ENCODE data around the gene NFIX.
"Not testable (repeated sequence)": the region's sequence is repeated elsewhere in the genome, so short reads cannot be mapped to it uniquely, and the experiment has no call there.

NFIX gene

GRCh38 chr19:12967907-12968306 is 27.4 kb upstream of the NFIX start:
- no peak overlapping the region for H3K9ac ChIP-seq (ENCODE audit: low read length)
- DNase-seq (ENCODE audit: low read depth), result no peak
- H3K9me3 ChIP-seq (ENCODE audit: control insufficient read depth, low read length), result no peaks in the 10 kb centered on the region
- H3K36me3 ChIP-seq (ENCODE audit: control insufficient read depth, insufficient read depth, low read length, severe bottlenecking), result no peaks in the 10 kb centered on the region
- no peak overlapping the region for H3K4me3 ChIP-seq (ENCODE audit: low read length)
- H3K4me1 ChIP-seq (ENCODE audit: control insufficient read depth, insufficient read depth, low read length), result peaks cover 12% of the 10 kb centered on the region
- H3K27me3 ChIP-seq (replicated peaks; ENCODE audit: control insufficient read depth, insufficient read depth, low read length), result no peaks in the 10 kb centered on the region

DNA sequence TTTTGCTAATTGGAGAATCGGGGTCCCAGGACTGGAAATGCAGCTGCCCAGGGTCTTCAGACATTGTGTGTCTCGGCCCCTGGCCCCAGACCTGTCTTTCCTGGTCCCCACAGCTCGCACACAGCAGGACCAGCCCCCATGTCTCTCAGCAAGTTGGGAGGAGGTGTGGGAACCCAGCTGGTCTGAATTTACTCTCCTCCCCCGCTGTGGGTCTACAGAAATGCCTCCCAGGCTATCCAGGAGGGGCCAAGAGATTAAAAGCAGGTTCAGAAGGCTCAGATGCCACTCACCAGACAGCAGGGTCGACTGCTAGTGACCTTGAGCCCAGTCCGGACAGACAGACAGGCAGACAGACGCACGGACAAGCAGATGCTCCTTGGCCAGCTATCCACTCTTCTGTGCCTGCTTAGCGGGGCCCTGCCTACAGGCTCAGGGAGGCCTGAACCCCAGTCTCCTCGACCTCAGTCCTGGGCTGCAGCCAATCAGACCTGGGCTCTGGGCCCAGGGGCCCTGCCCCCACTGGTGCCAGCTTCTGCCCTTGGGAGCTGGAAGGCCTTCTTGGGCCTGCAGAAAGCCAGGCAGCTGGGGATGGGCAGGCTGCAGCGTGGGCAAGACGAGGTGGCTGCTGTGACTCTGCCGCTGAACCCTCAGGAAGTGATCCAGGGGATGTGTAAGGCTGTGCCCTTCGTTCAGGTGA is 25.8 kb upstream of the NFIX start, which contains the start of gene DAND5:
TSS of gene DAND5 (plus strand) at position 285 of the 697 bp plus-strand sequence. CDS start at position 370, 85 bp downstream.
- H3K4me1 ChIP-seq (ENCODE audit: control insufficient read depth, insufficient read depth, low read length), result peaks cover 12% of the 10 kb centered on the region
- no peak within 1 kb of the TSS for H3K4me3 ChIP-seq (ENCODE audit: low read length)
- DNase-seq (ENCODE audit: low read depth), result no peak
- H3K27me3 ChIP-seq (replicated peaks; ENCODE audit: control insufficient read depth, insufficient read depth, low read length), result no peaks in the 10 kb centered on the region
- no peaks in the 10 kb centered on the region for H3K36me3 ChIP-seq (ENCODE audit: control insufficient read depth, insufficient read depth, low read length, severe bottlenecking)
- H3K9me3 ChIP-seq (ENCODE audit: control insufficient read depth, low read length), result no peaks in the 10 kb centered on the region
- peak within 1 kb of the TSS; percentile 7 for H3K9ac ChIP-seq (ENCODE audit: low read length)

DNA sequence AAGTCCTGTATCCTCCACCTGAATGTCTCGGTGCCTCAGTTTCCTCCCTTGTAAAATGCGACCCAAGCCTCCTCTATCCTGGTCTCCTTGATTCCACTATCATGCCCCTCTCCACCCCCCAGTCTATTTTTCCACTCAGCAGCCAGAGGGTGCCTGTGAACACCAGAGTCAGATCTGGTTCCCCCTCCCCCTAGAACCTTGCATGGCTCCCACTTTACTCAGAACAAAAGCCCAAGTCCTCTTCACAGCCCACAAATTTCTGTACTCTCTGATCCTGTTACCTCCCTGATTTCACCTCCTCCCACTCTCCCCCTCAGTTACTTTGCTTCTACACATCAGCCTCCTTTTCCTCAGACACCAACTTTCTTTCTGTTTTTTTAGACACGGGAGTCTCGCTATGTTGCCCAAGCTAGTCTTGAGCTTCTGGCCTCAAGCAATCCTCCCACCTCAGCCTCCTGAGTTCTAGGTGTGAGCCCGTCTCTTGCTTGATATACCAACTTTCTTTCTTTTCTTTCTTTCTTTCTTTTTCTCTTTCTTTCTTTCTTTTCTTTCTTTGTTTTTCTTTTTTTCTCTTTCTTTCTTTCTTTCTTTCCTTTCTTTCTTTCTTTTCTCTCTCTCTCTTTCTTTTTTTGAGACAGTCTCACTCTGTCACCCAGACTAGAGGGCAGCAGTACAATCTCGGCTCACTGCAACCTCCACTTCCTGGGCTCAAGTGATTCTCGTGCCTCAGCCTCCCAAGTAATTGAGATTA is 25.0 kb upstream of the NFIX start:
- Histone ChIP-seq H3K4me1 (ENCODE audit: control insufficient read depth, insufficient read depth, low read length) (peaks cover 8% of the 10 kb centered on the region), H3K9me3 (ENCODE audit: control insufficient read depth, low read length) (no peaks in the 10 kb centered on the region), H3K27me3 (replicated peaks; ENCODE audit: control insufficient read depth, insufficient read depth, low read length) (no peaks in the 10 kb centered on the region), H3K9ac (ENCODE audit: low read length) (no peak overlapping the region), H3K36me3 (ENCODE audit: control insufficient read depth, insufficient read depth, low read length, severe bottlenecking) (no peaks in the 10 kb centered on the region), H3K4me3 (ENCODE audit: low read length) (no peak overlapping the region)
- no peak for DNase-seq (ENCODE audit: low read depth)

DNA sequence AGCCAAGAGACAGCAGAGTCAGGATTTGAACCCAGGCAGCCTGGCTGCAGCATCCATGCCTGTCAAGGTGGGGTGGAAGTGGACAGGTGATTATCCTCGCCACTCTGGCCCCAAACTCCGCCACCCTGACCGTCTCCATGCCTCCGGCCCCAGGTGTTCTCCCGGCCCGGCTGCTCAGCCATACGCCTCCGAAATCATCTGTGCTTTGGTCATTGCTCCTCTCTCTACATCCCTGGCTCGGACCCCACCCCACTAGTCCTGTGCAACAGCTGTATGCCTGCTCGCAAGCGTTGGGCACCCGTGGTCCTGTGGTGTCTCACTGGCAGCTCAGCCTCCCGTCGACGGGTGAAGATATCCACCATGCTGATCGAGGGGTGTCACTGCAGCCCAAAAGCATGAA is 22.0 kb upstream of the NFIX start:
- no peak overlapping the region for H3K9ac ChIP-seq (ENCODE audit: low read length)
- H3K4me3 ChIP-seq (ENCODE audit: low read length), result no peak overlapping the region
- no peaks in the 10 kb centered on the region for H3K36me3 ChIP-seq (ENCODE audit: control insufficient read depth, insufficient read depth, low read length, severe bottlenecking)
- H3K4me1 ChIP-seq (ENCODE audit: control insufficient read depth, insufficient read depth, low read length), result peaks cover 8% of the 10 kb centered on the region
- DNase-seq (ENCODE audit: low read depth), result no peak
- no peaks in the 10 kb centered on the region for H3K9me3 ChIP-seq (ENCODE audit: control insufficient read depth, low read length)
- H3K27me3 ChIP-seq (replicated peaks; ENCODE audit: control insufficient read depth, insufficient read depth, low read length), result no peaks in the 10 kb centered on the region

GRCh38 chr19:12974301-12975220 is 20.7 kb upstream of the NFIX start:
- H3K4me3 ChIP-seq (ENCODE audit: low read length), result no peak overlapping the region
- H3K27me3 ChIP-seq (replicated peaks; ENCODE audit: control insufficient read depth, insufficient read depth, low read length), result no peaks in the 10 kb centered on the region
- H3K9me3 ChIP-seq (ENCODE audit: control insufficient read depth, low read length), result no peaks in the 10 kb centered on the region
- peaks cover 5% of the 10 kb centered on the region for H3K4me1 ChIP-seq (ENCODE audit: control insufficient read depth, insufficient read depth, low read length)
- no peak overlapping the region for H3K9ac ChIP-seq (ENCODE audit: low read length)
- no peak for DNase-seq (ENCODE audit: low read depth)
- H3K36me3 ChIP-seq (ENCODE audit: control insufficient read depth, insufficient read depth, low read length, severe bottlenecking), result no peaks in the 10 kb centered on the region

GRCh38 chr19:12975221-12975741 is 20.0 kb upstream of the NFIX start:
- no peak overlapping the region for H3K4me3 ChIP-seq (ENCODE audit: low read length)
- no peaks in the 10 kb centered on the region for H3K36me3 ChIP-seq (ENCODE audit: control insufficient read depth, insufficient read depth, low read length, severe bottlenecking)
- H3K4me1 ChIP-seq (ENCODE audit: control insufficient read depth, insufficient read depth, low read length), result no peaks in the 10 kb centered on the region
- H3K27me3 ChIP-seq (replicated peaks; ENCODE audit: control insufficient read depth, insufficient read depth, low read length), result no peaks in the 10 kb centered on the region
- no peak for DNase-seq (ENCODE audit: low read depth)
- no peak overlapping the region for H3K9ac ChIP-seq (ENCODE audit: low read length)
- no peaks in the 10 kb centered on the region for H3K9me3 ChIP-seq (ENCODE audit: control insufficient read depth, low read length)

GRCh38 chr19:12976109-12976508 is 19.2 kb upstream of the NFIX start:
- not testable (repeated sequence) for DNase-seq (ENCODE audit: low read depth); H3K4me1 ChIP-seq (ENCODE audit: control insufficient read depth, insufficient read depth, low read length); H3K36me3 ChIP-seq (ENCODE audit: control insufficient read depth, insufficient read depth, low read length, severe bottlenecking); H3K4me3 ChIP-seq (ENCODE audit: low read length); H3K27me3 ChIP-seq (replicated peaks; ENCODE audit: control insufficient read depth, insufficient read depth, low read length); H3K9me3 ChIP-seq (ENCODE audit: control insufficient read depth, low read length); H3K9ac ChIP-seq (ENCODE audit: low read length)

GRCh38 chr19:12979974-12980373 is 15.3 kb upstream of the NFIX start:
- peaks cover 2% of the 10 kb centered on the region for H3K4me1 ChIP-seq (ENCODE audit: control insufficient read depth, insufficient read depth, low read length)
- no peaks in the 10 kb centered on the region for H3K9me3 ChIP-seq (ENCODE audit: control insufficient read depth, low read length)
- no peak overlapping the region for H3K9ac ChIP-seq (ENCODE audit: low read length)
- no peaks in the 10 kb centered on the region for H3K36me3 ChIP-seq (ENCODE audit: control insufficient read depth, insufficient read depth, low read length, severe bottlenecking)
- no peak overlapping the region for H3K4me3 ChIP-seq (ENCODE audit: low read length)
- H3K27me3 ChIP-seq (replicated peaks; ENCODE audit: control insufficient read depth, insufficient read depth, low read length), result no peaks in the 10 kb centered on the region
- DNase-seq (ENCODE audit: low read depth), result no peak

DNA sequence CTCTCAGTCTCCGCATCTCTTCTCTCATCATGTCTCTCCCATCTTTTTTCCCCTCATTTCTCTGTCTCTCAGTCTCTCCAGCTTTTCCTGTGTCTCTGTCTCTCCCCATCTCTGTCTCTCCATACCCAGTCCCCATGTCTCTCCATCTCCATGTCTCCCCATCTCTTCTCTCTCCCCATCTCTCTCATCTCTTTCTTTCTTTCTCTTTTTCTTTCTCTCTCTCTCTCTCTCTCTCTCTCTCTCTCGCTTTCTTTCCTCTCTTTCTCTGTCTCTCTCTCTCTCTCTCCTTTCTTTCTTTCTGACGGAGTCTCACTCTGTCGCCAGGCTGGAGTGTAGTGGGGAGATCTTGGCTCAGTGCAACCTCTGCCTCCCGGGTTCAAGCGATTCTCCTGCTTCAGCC is 12.6 kb upstream of the NFIX start:
- H3K36me3 ChIP-seq (ENCODE audit: control insufficient read depth, insufficient read depth, low read length, severe bottlenecking), result no peaks in the 10 kb centered on the region
- H3K9me3 ChIP-seq (ENCODE audit: control insufficient read depth, low read length), result no peaks in the 10 kb centered on the region
- peaks cover 7% of the 10 kb centered on the region for H3K4me1 ChIP-seq (ENCODE audit: control insufficient read depth, insufficient read depth, low read length)
- DNase-seq (ENCODE audit: low read depth), result no peak
- H3K9ac ChIP-seq (ENCODE audit: low read length), result no peak overlapping the region
- no peaks in the 10 kb centered on the region for H3K27me3 ChIP-seq (replicated peaks; ENCODE audit: control insufficient read depth, insufficient read depth, low read length)
- no peak overlapping the region for H3K4me3 ChIP-seq (ENCODE audit: low read length)

GRCh38 chr19:12983091-12983490 is 12.2 kb upstream of the NFIX start:
- H3K27me3 ChIP-seq (replicated peaks; ENCODE audit: control insufficient read depth, insufficient read depth, low read length), result no peaks in the 10 kb centered on the region
- peaks cover 7% of the 10 kb centered on the region for H3K4me1 ChIP-seq (ENCODE audit: control insufficient read depth, insufficient read depth, low read length)
- no peaks in the 10 kb centered on the region for H3K36me3 ChIP-seq (ENCODE audit: control insufficient read depth, insufficient read depth, low read length, severe bottlenecking)
- H3K4me3 ChIP-seq (ENCODE audit: low read length), result peak overlapping the region; percentile 60
- H3K9me3 ChIP-seq (ENCODE audit: control insufficient read depth, low read length), result no peaks in the 10 kb centered on the region
- no peak for DNase-seq (ENCODE audit: low read depth)
- peak overlapping the region; percentile 71 for H3K9ac ChIP-seq (ENCODE audit: low read length)
